GM10248 (cell line): Measurements from ENCODE around the gene SPSB3.

ENCODE experiments used
- CTCF ChIA-PET: fragments of 300-600 bp; sonication (Branson Sonifier 250); formaldehyde crosslinking; extraction: SDS; loops from one replicate; lab custom pipeline; 2021; ENCODE audit warnings: antibody characterized with exemption; lab: Yijun Ruan, JAX
- POLR2A ChIA-PET: fragments of 350-650 bp; sonication (Branson Sonifier 250); formaldehyde crosslinking; extraction: SDS; loops from one replicate; lab custom pipeline; 2020; ENCODE audit warnings: antibody characterized with exemption; lab: Yijun Ruan, JAX
- DNase-seq: peaks from one replicate; pipeline ENCODE4 v3.0.0; 2012; ENCODE audit errors: extremely low spot score
- CTCF ChIP-seq: IDR thresholded peaks from 2 replicates; pipeline ENCODE4 v1.5.1; 2012; ENCODE audit warnings: mild to moderate bottlenecking, low read depth; ENCODE audit errors: extremely low read depth, missing control alignments, control extremely low read depth

The SPSB3 gene

GRCh38 chr16:1768767-1769401 lies 13.5 kb downstream of the SPSB3 start:
- CTCF ChIA-PET: interaction anchor here (1.8 kb wide), 1 partner anchor 45 kb away, joined by 4 read pairs; no protein-coding TSS in a partner anchor
- TF ChIP-seq CTCF: no peak
- POLR2A ChIA-PET: interaction anchor here (0.9 kb wide), 1 partner anchor 196 kb away, joined by 8 read pairs; the partner anchor contains the start of gene RPS2
- DNase-seq: no peak

DNA sequence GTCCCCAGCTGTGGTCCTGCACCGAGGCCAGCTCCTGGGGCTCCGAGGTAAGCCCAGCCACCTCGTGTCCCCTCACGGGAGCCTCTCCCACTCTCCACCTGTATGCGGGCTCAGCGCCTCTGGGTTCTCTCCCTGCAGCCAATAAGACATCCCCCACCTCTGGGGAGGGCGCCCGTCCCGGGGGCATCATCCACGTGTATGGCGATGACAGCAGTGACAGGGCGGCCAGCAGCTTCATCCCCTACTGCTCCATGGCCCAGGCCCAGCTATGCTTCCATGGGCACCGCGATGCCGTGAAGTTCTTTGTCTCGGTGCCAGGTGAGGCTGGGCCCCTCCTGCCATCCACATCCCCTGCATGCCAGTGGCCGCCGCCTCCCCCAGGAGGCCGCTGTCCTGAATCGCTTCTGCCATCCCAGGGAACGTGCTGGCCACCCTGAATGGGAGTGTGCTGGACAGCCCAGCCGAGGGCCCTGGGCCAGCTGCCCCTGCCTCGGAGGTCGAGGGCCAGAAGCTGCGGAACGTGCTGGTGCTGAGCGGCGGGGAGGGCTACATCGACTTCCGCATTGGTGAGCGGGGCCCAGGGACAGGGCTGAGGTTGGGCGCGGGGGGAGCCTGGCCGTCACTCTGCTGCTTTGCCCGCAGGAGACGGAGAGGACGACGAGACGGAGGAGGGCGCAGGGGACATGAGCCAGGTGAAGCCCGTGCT lies 14.2 kb downstream of the SPSB3 start:
- TF ChIP-seq CTCF: no peak
- CTCF ChIA-PET: interaction anchor here (0.8 to 1.7 kb wide), 2 partner anchors 10 to 14 kb away, joined by 3 to 5 read pairs; partner anchors contain the start of genes NUBP2 and SPSB3
- POLR2A ChIA-PET: no interaction called here
- DNase-seq: no peak

GRCh38 chr16:1767116-1767994 lies 15.0 kb downstream of the SPSB3 start:
- ChIA-PET CTCF (interaction anchor here (0.8 to 1.7 kb wide), 3 partner anchors 10 to 44 kb away, joined by 3 to 5 read pairs (median 3); partner anchors contain the start of genes NUBP2 and SPSB3), POLR2A (no interaction called here)
- no peak for DNase-seq
- no peak for TF ChIP-seq CTCF

- TF ChIP-seq CTCF: no peak
- POLR2A ChIA-PET: no interaction called here
- CTCF ChIA-PET: interaction anchor here (1.1 to 1.7 kb wide), 2 partner anchors 16 to 43 kb away, joined by 3 to 5 read pairs; partner anchors contain the start of genes NUBP2 and SPSB3
- no peak for DNase-seq
Measured at GRCh38 chr16:1766701-1767100, 15.7 kb downstream of the SPSB3 start.

DNA sequence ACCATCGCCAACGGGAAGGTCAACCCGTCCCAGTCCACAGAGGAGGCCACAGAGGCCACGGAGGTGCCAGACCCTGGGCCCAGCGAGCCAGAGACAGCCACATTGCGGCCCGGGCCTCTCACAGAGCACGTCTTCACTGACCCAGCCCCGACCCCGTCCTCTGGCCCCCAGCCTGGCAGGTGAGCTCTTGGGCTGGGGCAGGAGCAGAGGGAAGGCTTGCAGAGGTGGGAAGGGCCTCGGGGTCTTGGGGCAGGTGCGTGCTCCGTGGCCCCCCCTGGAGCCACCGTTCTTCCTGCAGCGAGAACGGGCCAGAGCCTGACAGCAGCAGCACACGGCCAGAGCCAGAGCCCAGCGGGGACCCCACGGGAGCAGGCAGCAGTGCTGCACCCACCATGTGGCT lies 16.1 kb downstream of the SPSB3 start:
- TF ChIP-seq CTCF: no peak
- POLR2A ChIA-PET: no interaction called here
- CTCF ChIA-PET: interaction anchor here (1.1 to 1.7 kb wide), 2 partner anchors 16 to 43 kb away, joined by 3 to 5 read pairs; partner anchors contain the start of genes NUBP2 and SPSB3
- DNase-seq: no peak

DNA sequence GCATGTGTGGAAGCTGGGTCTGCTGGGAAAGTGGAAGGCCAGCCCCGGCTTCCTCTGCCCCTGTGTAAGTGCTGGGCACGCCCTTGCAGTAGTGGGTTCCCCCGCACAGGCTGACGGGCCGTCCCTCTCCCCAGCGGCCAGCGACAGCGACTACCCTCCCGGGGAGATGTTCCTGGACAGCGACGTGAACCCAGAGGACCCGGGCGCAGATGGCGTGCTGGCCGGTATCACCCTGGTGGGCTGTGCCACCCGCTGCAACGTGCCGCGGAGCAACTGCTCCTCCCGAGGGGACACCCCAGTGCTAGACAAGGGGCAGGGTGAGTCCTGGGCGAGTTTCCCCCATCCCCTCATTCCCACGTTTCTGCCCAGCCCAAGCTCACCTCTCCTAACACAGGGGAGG lies 16.5 kb downstream of the SPSB3 start:
- POLR2A ChIA-PET: no interaction called here
- DNase-seq: no peak
- no peak for TF ChIP-seq CTCF
- CTCF ChIA-PET: interaction anchor here (1.1 to 1.6 kb wide), 3 partner anchors 8 to 42 kb away, joined by 3 to 9 read pairs (median 4); no protein-coding TSS in a partner anchor
